Left lung (tissue), 10 donors: ENCODE measurements around the gene DNAAF1. TPM values are rescaled to one million over a fixed set of nuclear protein-coding genes. Genes with fewer than 3 reads are reported as not detected.

ENCODE experiments used
- ATAC-seq: fragments of 200-7000 bp; cut with Tn5 transposase; one replicate; pipeline ENCODE4 v1.9.1; 2020; ENCODE audit warnings: moderate library complexity
- DNase-seq, 4 donors: peaks; one replicate each; pipeline ENCODE4 v3.0.0-alpha.2; 2013 to 2020
- H3K27ac ChIP-seq, 2 donors: fragments of 200-600 bp; sonication (generic) in 1 of 2; one replicate each; pipeline versions ENCODE4 v1.5.0 to v1.8.0; 2020 to 2021
- H3K27me3 ChIP-seq, 2 donors: fragments of 200-600 bp; sonication (generic) in 1 of 2; one replicate each; pipeline versions ENCODE4 v1.5.0 to v1.8.0; 2020 to 2021
- H3K36me3 ChIP-seq, 2 donors: fragments of 200-600 bp; sonication (generic) in 1 of 2; one replicate each; pipeline versions ENCODE4 v1.5.0 to v1.8.0; 2020 to 2021
- H3K4me1 ChIP-seq, 2 donors: fragments of 200-600 bp; one replicate each; pipeline ENCODE4 v1.8.0; 2021
- H3K4me3 ChIP-seq, 2 donors: fragments of 200-600 bp; sonication (generic) in 1 of 2; one replicate each; pipeline versions ENCODE4 v1.5.0 to v1.8.0; 2020 to 2021; ENCODE audit warnings: mild to moderate bottlenecking in 1 of 2
- H3K9me3 ChIP-seq, 2 donors: fragments of 200-600 bp; sonication (generic) in 1 of 2; one replicate each; pipeline versions ENCODE4 v1.5.0 to v1.8.0; 2020 to 2021
- CTCF ChIP-seq, 2 donors: fragments of 200-600 bp; sonication (generic) in 1 of 2; IDR thresholded peaks; one replicate each; pipeline versions ENCODE4 v1.5.0 to v1.8.0; 2021; ENCODE audit warnings: antibody characterized with exemption in 2 of 2
- intact Hi-C, 2 donors: fragments of 100-400 bp; cut with DNase I; formaldehyde crosslinking; loops; one replicate each; pipeline versions ENCODE4 v1.11.2 to v1.14.2; 2022
- polyA plus RNA-seq, 6 donors: library from polyadenylated mRNA; unstranded; fragments of 120-200 nt; gene quantifications; one replicate each; pipeline ENCODE4 v1.2.1, GENCODE V29; 2013; ENCODE audit not compliant: insufficient read length in 6 of 6
- total RNA-seq, 2 donors: library from RNA; stranded (reverse); fragmentation: NEBNext Ultra II Directional; extraction: Animal tissue kit (Norgen Biotek cat#: 25700); gene quantifications; one replicate each; pipeline ENCODE4 v1.2.1, GENCODE V29; 2021
- donor health status: DM: no; HTN: yes; CAD: no.
- donor health status: DM: no; HTN: no; CAD: no.

DNAAF1 gene
- total and polyA plus RNA-seq, 8 donors = 0.85 to 22.3 (median 11.6) TPM

- no peak for DNase-seq
- peaks cover 0 to 40% of the 10 kb centered on the region in 2 donors for H3K36me3 ChIP-seq
- peaks cover 0 to 40% of the 10 kb centered on the region in 2 donors for H3K4me1 ChIP-seq
- H3K27me3 ChIP-seq = no peaks in the 10 kb centered on the region
- H3K4me3 ChIP-seq = no peak overlapping the region
- intact Hi-C loops = no loop called here
- no peaks in the 10 kb centered on the region for H3K9me3 ChIP-seq
- no peak for TF ChIP-seq CTCF (IDR thresholded peaks at IDR 0.05)
- ATAC-seq = peak; percentile 29
- H3K27ac ChIP-seq = peak overlapping the region in 1 of 2 donors; percentile 53
Measured at GRCh38 chr16:84103678-84104077, 41.4 kb upstream of the DNAAF1 start.

GRCh38 chr16:84104231-84104630, 40.9 kb upstream of the DNAAF1 start:
- peaks cover 0 to 40% of the 10 kb centered on the region in 2 donors for H3K36me3 ChIP-seq
- no peaks in the 10 kb centered on the region for H3K27me3 ChIP-seq

GRCh38 chr16:84105301-84105815, 39.8 kb upstream of the DNAAF1 start:
- Histone ChIP-seq H3K36me3 (peaks cover 0 to 39% of the 10 kb centered on the region in 2 donors), H3K27me3 (no peaks in the 10 kb centered on the region), H3K9me3 (no peaks in the 10 kb centered on the region), H3K4me1 (peaks cover 0 to 34% of the 10 kb centered on the region in 2 donors), H3K4me3 (no peak overlapping the region), H3K27ac (no peak overlapping the region)
- TF ChIP-seq CTCF (IDR thresholded peaks at IDR 0.05) = no peak
- intact Hi-C loops = no loop called here
- ATAC-seq = no peak
- no peak for DNase-seq

More at GRCh38 chr16:84104231-84104630, 40.9 kb upstream of the DNAAF1 start:
- Histone ChIP-seq H3K27ac (peak overlapping the region in 1 of 2 donors; percentile 53), H3K4me3 (no peak overlapping the region), H3K9me3 (no peaks in the 10 kb centered on the region), H3K4me1 (peaks cover 0 to 36% of the 10 kb centered on the region in 2 donors)
- DNase-seq (no peak), ATAC-seq (peak; percentile 10)
- intact Hi-C loops = no loop called here
- no peak for TF ChIP-seq CTCF (IDR thresholded peaks at IDR 0.05)

GRCh38 chr16:84105948-84106740, 39.0 kb upstream of the DNAAF1 start:
- peaks cover 0 to 31% of the 10 kb centered on the region in 2 donors for H3K4me1 ChIP-seq
- ATAC-seq = no peak
- intact Hi-C loops = no loop called here
- H3K27ac ChIP-seq = no peak overlapping the region
- no peak for DNase-seq
- H3K36me3 ChIP-seq = peaks cover 0 to 31% of the 10 kb centered on the region in 2 donors
- no peaks in the 10 kb centered on the region for H3K9me3 ChIP-seq
- H3K27me3 ChIP-seq = no peaks in the 10 kb centered on the region
- TF ChIP-seq CTCF (IDR thresholded peaks at IDR 0.05) = no peak
- H3K4me3 ChIP-seq = no peak overlapping the region

GRCh38 chr16:84107921-84108320, 37.2 kb upstream of the DNAAF1 start:
- Histone ChIP-seq H3K27me3 (no peaks in the 10 kb centered on the region), H3K9me3 (no peaks in the 10 kb centered on the region), H3K4me1 (peaks cover 0 to 29% of the 10 kb centered on the region in 2 donors), H3K36me3 (peaks cover 0 to 23% of the 10 kb centered on the region in 2 donors), H3K4me3 (no peak overlapping the region), H3K27ac (no peak overlapping the region)
- TF ChIP-seq CTCF (IDR thresholded peaks at IDR 0.05) = no peak
- DNase-seq (no peak), ATAC-seq (no peak)
- intact Hi-C loops = no loop called here
